ENCODE measurements around the gene YBEY. TPM values are rescaled to one million over a fixed set of nuclear protein-coding genes. Genes with fewer than 3 reads are reported as not detected.
A peak's percentile ranks its signal among the peaks of the same experiment; 100 is the strongest.

YBEY gene
- total and polyA plus RNA-seq, 3 experiments from 2014 or later: 16.7 to 21.0 (median 18.6) TPM

- Mint-ChIP-seq H3K36me3 (peaks cover 22 to 95% (median 34%) of the 10 kb centered on the region in 3 donors), H3K4me3 (peak overlapping the region in 4 of 7 donors; percentile 28 to 78 (median 50)), H3K9me3 (no peaks in the 10 kb centered on the region), H3K4me1 (peaks cover 30 to 36% (median 34%) of the 10 kb centered on the region in 3 donors), H3K27me3 (no peaks in the 10 kb centered on the region), H3K27ac (peak overlapping the region; percentile 71 to 97 (median 92))
- Histone ChIP-seq H3K9me3 (ENCODE audit: low read length) (no peaks in the 10 kb centered on the region), H3K4me1 (ENCODE audit: insufficient read depth, low read length) (peaks cover 32% of the 10 kb centered on the region), H3K27ac (ENCODE audit: low read depth, low read length) (no peak overlapping the region), H3K27me3 (ENCODE audit: insufficient read depth, low read length, poor library complexity, severe bottlenecking) (no peaks in the 10 kb centered on the region), H3K4me3 (ENCODE audit: low read length) (no peak overlapping the region), H3K36me3 (ENCODE audit: insufficient read depth, low read length) (peaks cover 69% of the 10 kb centered on the region)
- peak in 4 of 5 donors; percentile 11 to 60 (median 36) for DNase-seq
- CTCF ChIA-PET: interaction anchor here (1.2 kb wide), 1 partner anchor 18 kb away, joined by 3 read pairs; no protein-coding TSS in a partner anchor
- POLR2A ChIA-PET: no interaction called here
Observed at GRCh38 chr21:46253610-46254124, 32.5 kb upstream of the YBEY start.

DNA sequence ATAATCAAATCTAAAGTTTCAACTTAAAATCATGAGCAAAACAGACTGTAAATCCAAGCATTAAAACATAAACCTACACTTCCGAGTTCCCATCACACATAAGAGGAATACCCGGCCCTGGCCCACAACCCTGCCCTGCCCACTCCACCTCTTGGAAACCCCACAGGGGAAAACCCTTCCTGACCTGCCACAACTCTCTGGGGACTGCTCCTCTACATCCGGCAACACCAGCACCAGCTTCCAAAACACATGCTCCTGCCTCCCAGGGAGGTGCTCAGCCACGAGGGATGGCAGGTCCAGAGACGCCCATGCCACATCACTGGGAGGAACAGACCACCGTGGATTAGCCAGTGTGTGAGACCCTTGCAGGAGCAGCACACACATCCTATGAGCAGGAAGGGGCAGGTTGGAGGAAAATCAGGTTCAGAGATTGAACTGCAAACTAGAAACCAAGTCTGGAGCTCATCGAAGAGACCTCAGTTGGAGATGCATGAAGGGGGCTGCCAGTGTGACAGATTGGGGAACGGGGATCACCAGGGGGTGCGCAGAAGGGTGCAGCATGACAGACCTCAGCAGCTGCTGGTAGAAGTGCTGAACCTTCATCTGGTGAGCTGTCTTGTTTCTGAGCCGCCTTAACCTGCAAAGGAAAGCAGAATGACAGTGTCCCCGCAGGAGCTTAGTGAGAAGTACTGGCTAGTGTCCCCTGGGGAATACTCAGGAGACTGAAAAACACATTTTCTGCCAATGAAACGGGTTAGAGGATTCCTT lies 31.8 kb upstream of the YBEY start:
- Mint-ChIP-seq H3K9me3 (no peaks in the 10 kb centered on the region), H3K27ac (peak overlapping the region; percentile 71 to 97 (median 92)), H3K36me3 (peaks cover 16 to 94% (median 33%) of the 10 kb centered on the region in 3 donors), H3K4me3 (peak overlapping the region in 3 of 7 donors; percentile 28 to 78 (median 54)), H3K27me3 (no peaks in the 10 kb centered on the region), H3K4me1 (peaks cover 30 to 34% (median 32%) of the 10 kb centered on the region in 3 donors)
- ChIA-PET POLR2A (no interaction called here), CTCF (no interaction called here)
- Histone ChIP-seq H3K9me3 (ENCODE audit: low read length) (no peaks in the 10 kb centered on the region), H3K27ac (ENCODE audit: low read depth, low read length) (no peak overlapping the region), H3K36me3 (ENCODE audit: insufficient read depth, low read length) (peaks cover 68% of the 10 kb centered on the region), H3K4me3 (ENCODE audit: low read length) (no peak overlapping the region), H3K27me3 (ENCODE audit: insufficient read depth, low read length, poor library complexity, severe bottlenecking) (no peaks in the 10 kb centered on the region), H3K4me1 (ENCODE audit: insufficient read depth, low read length) (peaks cover 32% of the 10 kb centered on the region)
- DNase-seq: no peak

DNA sequence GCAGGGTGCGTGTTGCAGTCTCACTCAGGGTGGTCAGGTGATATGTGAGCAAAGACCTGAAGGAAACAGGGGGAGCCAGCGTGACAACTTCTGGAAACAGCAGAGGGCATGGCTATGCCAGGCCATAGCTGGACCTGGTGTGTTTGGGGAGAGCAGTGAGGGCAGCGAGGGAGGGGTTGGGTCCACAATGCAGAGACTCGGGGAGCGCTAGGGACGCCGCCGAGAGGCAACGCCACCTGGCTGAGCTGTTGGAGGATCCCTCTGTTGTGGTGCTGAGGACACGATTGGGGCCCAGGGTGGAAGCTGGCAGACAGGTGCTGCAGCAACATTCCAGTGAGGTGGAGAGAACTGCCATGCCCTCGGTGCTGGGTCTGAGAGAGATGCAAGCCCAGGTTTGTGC lies 31.0 kb upstream of the YBEY start:
- ChIA-PET POLR2A (no interaction called here), CTCF (no interaction called here)
- no peaks in the 10 kb centered on the region for H3K27me3 Mint-ChIP-seq
- peaks cover 26 to 33% (median 29%) of the 10 kb centered on the region in 3 donors for H3K4me1 Mint-ChIP-seq
- H3K27ac Mint-ChIP-seq: peak overlapping the region in 6 of 8 donors; percentile 19 to 92 (median 82)
- Histone ChIP-seq H3K27ac (ENCODE audit: low read depth, low read length) (no peak overlapping the region), H3K27me3 (ENCODE audit: insufficient read depth, low read length, poor library complexity, severe bottlenecking) (no peaks in the 10 kb centered on the region), H3K4me3 (ENCODE audit: low read length) (no peak overlapping the region), H3K4me1 (ENCODE audit: insufficient read depth, low read length) (peaks cover 30% of the 10 kb centered on the region), H3K9me3 (ENCODE audit: low read length) (no peaks in the 10 kb centered on the region), H3K36me3 (ENCODE audit: insufficient read depth, low read length) (peaks cover 60% of the 10 kb centered on the region)
- peak overlapping the region in 1 of 7 donors; percentile 7 for H3K4me3 Mint-ChIP-seq
- peaks cover 16 to 90% (median 28%) of the 10 kb centered on the region in 3 donors for H3K36me3 Mint-ChIP-seq
- DNase-seq: no peak
- H3K9me3 Mint-ChIP-seq: no peaks in the 10 kb centered on the region

DNA sequence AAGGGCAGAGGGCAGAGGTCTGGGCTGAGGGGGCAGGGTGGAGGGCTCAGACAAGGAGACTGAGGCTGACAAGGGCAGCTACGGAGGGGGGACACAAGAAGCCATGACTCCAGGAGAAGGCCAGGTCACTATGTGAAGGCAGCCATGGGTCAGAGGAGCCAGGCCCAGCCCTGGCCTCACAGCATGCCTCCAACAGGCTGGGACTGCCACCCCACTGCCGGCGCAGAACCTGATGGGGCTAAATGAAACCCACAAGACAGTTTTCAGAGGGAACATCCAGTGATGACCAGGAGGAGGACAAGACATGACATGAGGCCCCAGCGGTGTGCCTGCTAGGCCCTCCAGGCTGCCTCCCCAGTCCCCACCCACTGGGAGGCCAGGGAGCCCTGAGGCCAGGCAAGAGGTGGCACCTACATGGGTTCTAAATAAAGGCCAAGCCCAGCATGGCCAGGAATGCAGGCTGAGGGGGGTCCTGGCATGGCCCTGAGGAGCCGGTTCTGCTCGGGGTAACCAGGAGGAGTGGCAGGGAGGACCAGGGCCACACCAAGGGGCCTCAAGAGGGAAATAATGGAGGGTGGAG lies 30.3 kb upstream of the YBEY start:
- H3K27ac Mint-ChIP-seq: peak overlapping the region in 4 of 8 donors; percentile 47 to 79 (median 64)
- H3K36me3 ChIP-seq (ENCODE audit: insufficient read depth, low read length): peaks cover 57% of the 10 kb centered on the region
- peaks cover 16 to 89% (median 26%) of the 10 kb centered on the region in 3 donors for H3K36me3 Mint-ChIP-seq
- no peak for DNase-seq
- no peaks in the 10 kb centered on the region for H3K27me3 Mint-ChIP-seq
- peaks cover 24% of the 10 kb centered on the region for H3K4me1 ChIP-seq (ENCODE audit: insufficient read depth, low read length)
- H3K9me3 Mint-ChIP-seq: no peaks in the 10 kb centered on the region
- POLR2A ChIA-PET: no interaction called here
- peaks cover 20 to 26% (median 22%) of the 10 kb centered on the region in 3 donors for H3K4me1 Mint-ChIP-seq
- H3K27me3 ChIP-seq (ENCODE audit: insufficient read depth, low read length, poor library complexity, severe bottlenecking): no peaks in the 10 kb centered on the region
- H3K4me3 ChIP-seq (ENCODE audit: low read length): no peak overlapping the region
- H3K4me3 Mint-ChIP-seq: no peak overlapping the region
- H3K27ac ChIP-seq (ENCODE audit: low read depth, low read length): no peak overlapping the region
- CTCF ChIA-PET: no interaction called here
- no peaks in the 10 kb centered on the region for H3K9me3 ChIP-seq (ENCODE audit: low read length)

DNA sequence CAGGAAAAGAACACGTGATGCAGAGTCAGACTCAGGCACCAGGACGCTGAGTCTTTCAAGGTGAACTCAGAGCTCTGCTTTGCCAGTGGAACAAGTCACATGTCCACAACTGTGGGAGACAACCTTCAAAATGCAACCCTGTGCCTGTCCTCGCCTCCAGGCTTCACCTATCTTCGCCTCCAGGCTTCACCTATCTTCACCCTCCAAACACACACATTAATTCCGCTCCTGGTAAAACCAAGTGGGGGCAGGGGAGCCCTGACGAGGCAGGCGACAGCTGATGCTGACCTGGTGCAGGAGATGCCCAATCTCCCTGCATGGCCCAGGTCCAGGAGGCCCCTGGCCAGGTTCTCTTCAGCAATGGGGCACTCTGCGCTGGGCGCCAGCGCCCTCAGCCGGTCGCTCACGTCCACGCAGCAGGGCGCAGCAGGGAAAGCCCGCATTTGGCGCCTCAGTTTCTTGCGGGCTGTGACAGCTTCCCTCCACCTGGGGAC lies 29.6 kb upstream of the YBEY start:
- H3K36me3 ChIP-seq (ENCODE audit: insufficient read depth, low read length): peaks cover 56% of the 10 kb centered on the region
- H3K9me3 ChIP-seq (ENCODE audit: low read length): no peaks in the 10 kb centered on the region
- H3K4me1 Mint-ChIP-seq: peaks cover 17 to 24% (median 19%) of the 10 kb centered on the region in 3 donors
- H3K9me3 Mint-ChIP-seq: no peaks in the 10 kb centered on the region
- no peaks in the 10 kb centered on the region for H3K27me3 ChIP-seq (ENCODE audit: insufficient read depth, low read length, poor library complexity, severe bottlenecking)
- H3K27ac ChIP-seq (ENCODE audit: low read depth, low read length): no peak overlapping the region
- H3K4me3 ChIP-seq (ENCODE audit: low read length): no peak overlapping the region
- no peaks in the 10 kb centered on the region for H3K27me3 Mint-ChIP-seq
- H3K36me3 Mint-ChIP-seq: peaks cover 14 to 87% (median 25%) of the 10 kb centered on the region in 3 donors
- POLR2A ChIA-PET: no interaction called here
- CTCF ChIA-PET: interaction anchor here (0.7 kb wide), 1 partner anchor 126 kb away, joined by 3 read pairs; no protein-coding TSS in a partner anchor
- H3K27ac Mint-ChIP-seq: peak overlapping the region in 2 of 8 donors; percentile 29 to 61
- no peak overlapping the region for H3K4me3 Mint-ChIP-seq
- H3K4me1 ChIP-seq (ENCODE audit: insufficient read depth, low read length): peaks cover 21% of the 10 kb centered on the region
- peak in 1 of 5 donors; percentile 10 for DNase-seq

DNA sequence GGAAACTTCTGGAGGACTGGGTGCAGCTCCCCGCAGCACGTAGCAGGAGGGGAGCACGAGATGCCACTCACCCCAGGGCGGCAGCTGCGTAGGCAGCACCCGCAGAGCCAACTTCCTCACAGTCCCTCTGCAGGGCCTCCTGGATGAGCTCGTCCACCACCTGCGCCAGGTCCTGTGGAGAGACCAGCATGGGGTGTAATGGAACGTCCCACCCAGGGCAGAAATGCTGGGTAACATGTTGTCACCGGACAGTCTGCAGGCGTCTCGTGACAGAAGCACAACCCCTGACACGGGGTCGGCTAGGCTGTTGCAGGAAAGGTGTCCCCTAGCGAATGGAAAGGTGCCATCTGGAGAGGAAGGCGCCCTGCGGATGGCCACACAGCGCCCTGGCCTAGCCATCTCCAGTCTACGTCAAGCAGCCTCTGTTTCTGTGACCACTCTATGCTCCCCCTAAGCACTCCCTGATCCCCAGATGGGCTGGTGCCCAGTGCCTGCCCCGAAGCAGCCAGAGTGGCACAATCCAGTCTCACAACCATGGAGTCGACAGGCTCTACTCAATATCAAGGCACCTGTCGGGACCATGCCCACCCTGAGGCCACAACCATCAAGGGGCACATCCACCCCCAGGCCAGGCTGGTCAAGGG lies 22.0 kb upstream of the YBEY start:
- Mint-ChIP-seq H3K9me3 (no peaks in the 10 kb centered on the region), H3K36me3 (peaks cover 3 to 77% (median 11%) of the 10 kb centered on the region in 3 donors), H3K27me3 (no peaks in the 10 kb centered on the region), H3K4me1 (no peaks in the 10 kb centered on the region), H3K27ac (peak overlapping the region in 1 of 8 donors; percentile 87), H3K4me3 (no peak overlapping the region)
- CTCF ChIA-PET: no interaction called here
- no peak for DNase-seq
- Histone ChIP-seq H3K9me3 (ENCODE audit: low read length) (no peaks in the 10 kb centered on the region), H3K4me1 (ENCODE audit: insufficient read depth, low read length) (no peaks in the 10 kb centered on the region), H3K27me3 (ENCODE audit: insufficient read depth, low read length, poor library complexity, severe bottlenecking) (no peaks in the 10 kb centered on the region), H3K27ac (ENCODE audit: low read depth, low read length) (no peak overlapping the region), H3K36me3 (ENCODE audit: insufficient read depth, low read length) (peaks cover 39% of the 10 kb centered on the region), H3K4me3 (ENCODE audit: low read length) (no peak overlapping the region)
- POLR2A ChIA-PET: no interaction called here

DNA sequence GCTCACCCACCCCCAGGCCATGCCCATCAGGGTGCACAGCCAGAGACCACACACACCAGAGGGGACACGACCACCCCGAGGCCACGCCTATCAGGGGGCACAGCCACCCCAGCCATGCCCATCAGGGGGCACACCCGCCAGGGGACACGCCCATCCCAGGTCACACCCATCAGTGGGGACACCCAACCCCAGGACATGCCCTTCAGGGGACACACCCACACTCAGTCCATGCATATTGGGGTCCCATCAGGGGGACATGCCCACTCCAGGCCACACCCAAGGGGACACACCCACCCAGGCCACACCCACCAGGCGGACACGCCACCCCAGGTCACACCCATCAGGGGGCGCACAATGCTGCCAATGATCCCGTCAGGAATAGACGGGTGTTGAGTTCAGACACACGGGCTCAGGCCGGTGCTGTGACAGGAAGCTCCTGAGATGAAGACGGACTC lies 21.4 kb upstream of the YBEY start:
- CTCF ChIA-PET: no interaction called here
- DNase-seq: no peak
- H3K27me3 ChIP-seq (ENCODE audit: insufficient read depth, low read length, poor library complexity, severe bottlenecking): no peaks in the 10 kb centered on the region
- Mint-ChIP-seq H3K27ac (peak overlapping the region in 1 of 8 donors; percentile 46), H3K27me3 (no peaks in the 10 kb centered on the region), H3K4me1 (no peaks in the 10 kb centered on the region), H3K4me3 (no peak overlapping the region), H3K36me3 (peaks cover 3 to 81% (median 11%) of the 10 kb centered on the region in 3 donors), H3K9me3 (no peaks in the 10 kb centered on the region)
- H3K9me3 ChIP-seq (ENCODE audit: low read length): no peaks in the 10 kb centered on the region
- no peak overlapping the region for H3K27ac ChIP-seq (ENCODE audit: low read depth, low read length)
- H3K36me3 ChIP-seq (ENCODE audit: insufficient read depth, low read length): peaks cover 39% of the 10 kb centered on the region
- no peak overlapping the region for H3K4me3 ChIP-seq (ENCODE audit: low read length)
- no peaks in the 10 kb centered on the region for H3K4me1 ChIP-seq (ENCODE audit: insufficient read depth, low read length)
- POLR2A ChIA-PET: no interaction called here
